Stomach (tissue), 9 donors: ENCODE measurements around the gene EIF2B2. TPM values are rescaled to one million over a fixed set of nuclear protein-coding genes. Genes with fewer than 3 reads are reported as not detected.

Source experiments
- DNase-seq, 2 donors: peaks; one replicate each; pipeline versions ENCODE4 v3.0.0 to v3.0.0-alpha.2; 2013 to 2019
- H3K27ac ChIP-seq, 5 donors: fragments of 200-600 bp in 4 of 5; sonication (generic) in 4 of 5; one replicate each; pipeline ENCODE4 v1.5.1; 2013 to 2019; ENCODE audit warnings: mild to moderate bottlenecking in 1 of 5, moderate library complexity in 1 of 5
- H3K27me3 ChIP-seq, 3 donors: fragments of 200-600 bp; sonication (generic); one replicate each; pipeline ENCODE4 v1.5.1; 2017 to 2019; ENCODE audit warnings: mixed run types in 1 of 3
- H3K36me3 ChIP-seq, 4 donors: fragments of 200-600 bp; sonication (generic); 1 replicate in 3 of 4; 2 replicates in 1 of 4; pipeline ENCODE4 v1.5.1; 2016 to 2019
- H3K4me1 ChIP-seq, 4 donors: fragments of 200-600 bp; sonication (generic); one replicate each; pipeline ENCODE4 v1.5.1; 2016 to 2019
- H3K4me3 ChIP-seq, 4 donors: fragments of 200-600 bp; sonication (generic) in 3 of 4; one replicate each; pipeline ENCODE4 v1.5.1; 2016 to 2019; ENCODE audit warnings: mild to moderate bottlenecking in 1 of 4
- H3K9me3 ChIP-seq, 4 donors: fragments of 200-600 bp; sonication (generic); one replicate each; pipeline ENCODE4 v1.5.1; 2016 to 2019
- EP300 ChIP-seq: sonication (generic); formaldehyde crosslinking; IDR thresholded peaks from one replicate; pipeline ENCODE4 v1.6.1; 2017; ENCODE audit warnings: antibody characterized with exemption
- POLR2A ChIP-seq, 4 donors: fragments of 450-650 bp; IDR thresholded peaks; one replicate each; pipeline ENCODE4 v1.6.1; 2016; ENCODE audit warnings: antibody characterized with exemption in 4 of 4, control low read depth in 2 of 4, mild to moderate bottlenecking in 1 of 4, moderate library complexity in 1 of 4
- POLR2AphosphoS5 ChIP-seq, 3 donors: sonication (generic); formaldehyde crosslinking; IDR thresholded peaks; one replicate each; pipeline ENCODE4 v1.6.1; 2016; ENCODE audit warnings: antibody characterized with exemption in 3 of 3
- WGBS, 5 donors: extraction: QIAGEN DNeasy Blood & Tissue Kit in 3 of 5; methylation state at CpG; one replicate each; pipeline versions ENCODE4 v1.1.5 to v1.1.7; 2013 to 2018; 5-methylcytosine and 5-hydroxymethylcytosine counted together
- intact Hi-C: fragments of 100-400 bp; cut with DNase I; formaldehyde crosslinking; loops from one replicate; pipeline ENCODE4 v1.15.1; 2023; ENCODE audit warnings: low total_unique reads
- polyA plus RNA-seq, 3 donors: library from polyadenylated mRNA; stranded (reverse); fragments of 200-250 nt; gene quantifications; one replicate each; pipeline ENCODE4 v1.2.3, GENCODE V29; 2013
- total RNA-seq, 5 donors: library from RNA; depleted of rRNA; stranded (reverse); fragments of >200 nt; gene quantifications; one replicate each; pipeline versions ENCODE4 v1.1.0 to v1.2.3, GENCODE V29; 2014 to 2016
- TF ChIP-seq, protein P1 (sequence below), 7 experiments: fragments of 450-650 bp in 4 of 7; fragments of 200-600 bp in 3 of 7; sonication (generic) in 3 of 7; IDR thresholded peaks; one replicate each; pipeline ENCODE4 v1.5.1; 2016 to 2019; ENCODE audit warnings: antibody characterized with exemption in 7 of 7, control low read depth in 2 of 7, mild to moderate bottlenecking in 1 of 7
- donor health status: healthy with polysubstance abuse.
- donor health status: Bipolar disorder and iron deficiency.
- donor health status: healthy.

EIF2B2 gene
- total and polyA plus RNA-seq, 8 donors = 5.8 to 182 (median 27.7) TPM

DNA sequence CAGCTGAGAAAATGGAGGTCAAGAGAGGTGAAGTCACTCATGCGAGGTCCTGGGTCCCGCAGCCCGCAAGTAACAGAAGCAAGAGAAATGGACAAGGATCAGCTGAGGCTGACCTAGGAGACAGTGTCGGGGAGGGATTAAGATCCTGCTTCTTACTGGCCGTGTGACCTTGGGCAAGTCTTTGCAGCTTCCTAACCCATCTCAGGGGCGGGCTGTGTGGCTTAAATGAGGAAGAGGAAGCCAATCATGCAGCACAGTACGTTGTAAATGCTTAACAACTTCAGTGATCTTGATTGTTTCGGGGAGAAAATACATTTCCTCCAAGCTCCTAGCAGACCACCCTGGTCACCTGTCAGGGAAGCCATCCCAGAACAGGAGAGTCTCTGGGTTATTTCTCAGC is 40.2 kb upstream of the EIF2B2 start:
- intact Hi-C loops = no loop called here
- 68 to 81% (median 72%) methylated on average over 8 of the region's 8 CpGs for WGBS, 5 donors

DNA sequence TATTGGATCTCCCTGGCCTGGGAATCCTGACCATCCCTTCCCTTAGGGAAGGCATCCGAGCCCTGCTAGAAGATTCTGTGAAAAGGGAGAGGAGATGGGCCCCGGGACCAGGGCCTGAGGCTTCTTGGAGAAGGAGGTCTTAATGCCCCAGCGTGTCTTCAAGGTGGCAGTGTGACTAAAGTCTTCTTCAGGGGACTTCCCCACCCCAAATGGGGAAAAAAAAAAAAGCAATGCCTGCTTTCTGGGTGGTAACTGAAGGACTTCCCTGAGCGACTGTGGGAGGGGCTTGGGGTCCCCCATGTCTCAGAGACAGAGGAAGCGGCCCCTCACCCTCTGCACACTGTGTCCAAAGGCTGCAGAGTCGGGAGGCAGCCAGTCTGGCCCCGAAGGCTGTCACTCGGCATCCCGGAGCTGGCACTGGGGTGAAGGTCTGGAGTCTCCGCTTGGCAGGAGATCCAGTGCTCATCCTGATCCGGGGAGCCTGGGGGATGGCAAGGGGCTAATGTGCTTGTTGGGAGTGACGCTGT is 39.5 kb upstream of the EIF2B2 start:
- Histone ChIP-seq H3K4me3 (no peak overlapping the region), H3K36me3 (no peaks in the 10 kb centered on the region), H3K27ac (no peak overlapping the region), H3K27me3 (peaks cover 0 to 4% (median 0%) of the 10 kb centered on the region in 3 donors), H3K9me3 (no peaks in the 10 kb centered on the region), H3K4me1 (no peaks in the 10 kb centered on the region)
- intact Hi-C loops = no loop called here
- TF ChIP-seq, protein P1, sequence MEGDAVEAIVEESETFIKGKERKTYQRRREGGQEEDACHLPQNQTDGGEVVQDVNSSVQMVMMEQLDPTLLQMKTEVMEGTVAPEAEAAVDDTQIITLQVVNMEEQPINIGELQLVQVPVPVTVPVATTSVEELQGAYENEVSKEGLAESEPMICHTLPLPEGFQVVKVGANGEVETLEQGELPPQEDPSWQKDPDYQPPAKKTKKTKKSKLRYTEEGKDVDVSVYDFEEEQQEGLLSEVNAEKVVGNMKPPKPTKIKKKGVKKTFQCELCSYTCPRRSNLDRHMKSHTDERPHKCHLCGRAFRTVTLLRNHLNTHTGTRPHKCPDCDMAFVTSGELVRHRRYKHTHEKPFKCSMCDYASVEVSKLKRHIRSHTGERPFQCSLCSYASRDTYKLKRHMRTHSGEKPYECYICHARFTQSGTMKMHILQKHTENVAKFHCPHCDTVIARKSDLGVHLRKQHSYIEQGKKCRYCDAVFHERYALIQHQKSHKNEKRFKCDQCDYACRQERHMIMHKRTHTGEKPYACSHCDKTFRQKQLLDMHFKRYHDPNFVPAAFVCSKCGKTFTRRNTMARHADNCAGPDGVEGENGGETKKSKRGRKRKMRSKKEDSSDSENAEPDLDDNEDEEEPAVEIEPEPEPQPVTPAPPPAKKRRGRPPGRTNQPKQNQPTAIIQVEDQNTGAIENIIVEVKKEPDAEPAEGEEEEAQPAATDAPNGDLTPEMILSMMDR (IDR thresholded peaks at IDR 0.05) = no peak
- no peak for TF ChIP-seq EP300
- 63 to 75% (median 69%) methylated on average over 8 to 12 of the region's 12 CpGs for WGBS, 5 donors
- DNase-seq = no peak

More for the DNA sequence above, 40.2 kb upstream of the EIF2B2 start:
- Histone ChIP-seq H3K4me1 (no peaks in the 10 kb centered on the region), H3K36me3 (no peaks in the 10 kb centered on the region), H3K9me3 (no peaks in the 10 kb centered on the region), H3K27me3 (peaks cover 0 to 4% (median 0%) of the 10 kb centered on the region in 3 donors), H3K27ac (no peak overlapping the region), H3K4me3 (no peak overlapping the region)
- TF ChIP-seq POLR2A (IDR thresholded peaks at IDR 0.05) (no peak), POLR2AphosphoS5 (IDR thresholded peaks at IDR 0.05) (no peak)
- no peak for DNase-seq

DNA sequence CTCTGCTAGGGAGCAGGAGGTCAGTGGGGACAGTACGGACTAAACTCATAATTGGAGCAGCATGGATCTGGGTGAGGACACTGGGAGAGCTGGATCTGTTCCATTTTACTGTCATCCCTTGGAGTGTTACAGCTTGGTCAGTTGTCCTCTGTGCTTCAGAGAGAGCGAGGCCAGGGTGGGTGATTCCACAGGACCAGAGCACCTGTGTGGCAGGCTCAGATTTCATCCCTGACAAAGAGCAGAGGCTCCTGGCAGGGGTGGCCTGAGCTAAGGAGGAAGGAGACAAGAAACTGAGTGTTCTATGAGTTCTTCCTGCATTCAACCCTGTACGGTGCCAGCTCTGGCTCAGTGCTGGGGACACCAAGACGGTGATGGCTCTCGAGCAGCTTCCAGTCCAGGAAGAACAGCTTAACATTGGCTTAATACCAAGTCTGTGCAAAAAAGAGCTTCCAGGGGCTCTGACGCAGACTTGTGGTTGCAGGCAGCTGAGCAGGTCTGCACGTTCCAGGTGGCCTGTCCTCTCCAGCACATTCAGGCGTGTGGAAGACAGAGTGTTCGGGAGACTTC is 38.9 kb upstream of the EIF2B2 start:
- Histone ChIP-seq H3K4me1 (no peaks in the 10 kb centered on the region), H3K27me3 (peaks cover 0 to 4% (median 0%) of the 10 kb centered on the region in 3 donors), H3K27ac (no peak overlapping the region), H3K36me3 (no peaks in the 10 kb centered on the region), H3K4me3 (no peak overlapping the region), H3K9me3 (no peaks in the 10 kb centered on the region)
- TF ChIP-seq POLR2A (IDR thresholded peaks at IDR 0.05) (no peak), EP300 (no peak)
- DNase-seq = no peak
- intact Hi-C loops = no loop called here
- WGBS, 5 donors = 37 to 49% (median 40%) methylated on average over 9 of the region's 9 CpGs

DNA sequence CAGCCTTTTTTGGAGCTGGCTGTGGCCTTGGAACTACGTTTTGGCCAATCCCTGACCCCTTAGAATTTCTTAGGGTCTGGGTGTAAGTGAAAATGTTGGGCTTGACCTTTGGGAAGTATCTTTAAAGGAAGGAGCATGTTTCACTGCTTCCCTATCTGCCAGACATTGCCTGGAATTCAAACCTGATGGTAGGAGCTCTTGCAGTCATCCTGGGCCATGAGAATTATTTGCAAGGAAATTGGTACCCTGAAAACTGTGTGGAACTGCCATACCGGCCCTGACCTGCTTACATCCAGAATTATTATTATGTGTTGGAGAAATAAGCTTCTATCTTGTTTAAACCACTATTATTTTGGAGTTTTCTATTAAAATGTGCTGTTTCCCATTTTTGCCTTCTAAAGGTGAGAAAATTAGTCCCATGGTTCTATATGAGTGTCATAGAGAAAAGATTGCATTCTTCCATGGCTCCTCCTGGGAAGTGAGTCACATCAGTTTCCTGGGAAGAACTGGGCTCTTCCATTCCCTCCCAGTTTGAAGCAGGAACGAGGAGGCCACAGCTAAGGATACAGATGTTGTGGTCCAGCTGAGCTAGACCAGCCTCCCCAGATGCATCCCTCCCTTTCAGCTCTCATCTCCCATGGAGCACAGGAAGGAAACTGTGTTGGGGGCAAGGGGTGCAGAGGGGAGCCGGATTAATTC is 37.8 kb upstream of the EIF2B2 start:
- Histone ChIP-seq H3K4me3 (no peak overlapping the region), H3K9me3 (no peaks in the 10 kb centered on the region), H3K27me3 (peaks cover 0 to 4% (median 0%) of the 10 kb centered on the region in 3 donors), H3K36me3 (no peaks in the 10 kb centered on the region), H3K4me1 (no peaks in the 10 kb centered on the region), H3K27ac (no peak overlapping the region)
- TF ChIP-seq POLR2A (IDR thresholded peaks at IDR 0.05) = no peak
- no peak for TF ChIP-seq EP300
- TF ChIP-seq POLR2AphosphoS5 (IDR thresholded peaks at IDR 0.05) = no peak
- TF ChIP-seq, protein P1 (IDR thresholded peaks at IDR 0.05) = no peak
- WGBS, 5 donors = 45 to 62% (median 56%) methylated on average over 4 of the region's 4 CpGs
- intact Hi-C loops = no loop called here
- no peak for DNase-seq

DNA sequence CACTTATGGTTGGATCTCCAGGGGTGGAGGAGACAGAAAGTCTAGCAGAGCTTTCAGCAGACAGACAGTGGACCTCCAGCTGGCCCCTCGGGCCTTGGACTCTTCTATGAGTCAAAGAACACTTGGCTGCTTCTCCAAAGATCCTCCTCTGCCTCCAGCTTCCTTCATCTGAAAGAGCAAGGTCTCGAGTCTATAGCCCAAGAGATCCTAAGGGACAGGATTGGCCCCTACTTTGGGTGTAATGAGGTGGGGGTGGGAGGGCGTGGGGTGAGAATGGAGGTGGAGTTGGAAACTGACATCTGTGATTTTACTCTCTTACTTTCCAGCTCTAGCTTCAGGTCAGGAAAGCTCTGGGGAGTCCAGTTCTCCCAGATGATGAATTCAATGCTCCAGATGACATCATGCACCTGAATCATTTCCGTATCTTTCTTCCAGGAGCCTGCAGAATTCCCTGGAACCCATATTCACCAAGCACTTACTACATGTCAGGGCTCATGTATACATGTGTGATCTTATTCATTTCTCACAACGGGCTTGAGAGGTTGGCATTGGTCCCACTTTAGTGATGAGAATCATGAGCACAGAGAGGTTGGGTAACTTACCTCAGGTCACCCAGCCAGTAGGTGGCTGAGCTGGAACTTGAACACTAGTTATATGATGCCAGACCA is 37.1 kb upstream of the EIF2B2 start:
- TF ChIP-seq, protein P1 (IDR thresholded peaks at IDR 0.05) = no peak
- no peak for TF ChIP-seq EP300
- no peak for TF ChIP-seq POLR2A (IDR thresholded peaks at IDR 0.05)
- TF ChIP-seq POLR2AphosphoS5 (IDR thresholded peaks at IDR 0.05) = no peak

More for the DNA sequence above, 37.1 kb upstream of the EIF2B2 start:
- no peaks in the 10 kb centered on the region for H3K9me3 ChIP-seq
- H3K27ac ChIP-seq = no peak overlapping the region
- DNase-seq = no peak
- no peaks in the 10 kb centered on the region for H3K36me3 ChIP-seq
- no peak overlapping the region for H3K4me3 ChIP-seq
- peaks cover 0 to 4% (median 0%) of the 10 kb centered on the region in 3 donors for H3K27me3 ChIP-seq
- 65 to 74% (median 69%) methylated on average over 4 to 5 of the region's 5 CpGs for WGBS, 5 donors
- H3K4me1 ChIP-seq = no peaks in the 10 kb centered on the region
- intact Hi-C loops = no loop called here
